COLO668 (cell line): ENCODE measurements around the gene TAMM41.
"Not testable (repeated sequence)": the region's sequence is repeated elsewhere in the genome, so short reads cannot be mapped to it uniquely, and the experiment has no call there.

ENCODE experiments used
- DNase-seq: peaks from one replicate; lab custom pipeline; 2025; ENCODE audit not compliant: unreplicated experiment; lab: John Stamatoyannopoulos, UW

TAMM41 gene, protein sequence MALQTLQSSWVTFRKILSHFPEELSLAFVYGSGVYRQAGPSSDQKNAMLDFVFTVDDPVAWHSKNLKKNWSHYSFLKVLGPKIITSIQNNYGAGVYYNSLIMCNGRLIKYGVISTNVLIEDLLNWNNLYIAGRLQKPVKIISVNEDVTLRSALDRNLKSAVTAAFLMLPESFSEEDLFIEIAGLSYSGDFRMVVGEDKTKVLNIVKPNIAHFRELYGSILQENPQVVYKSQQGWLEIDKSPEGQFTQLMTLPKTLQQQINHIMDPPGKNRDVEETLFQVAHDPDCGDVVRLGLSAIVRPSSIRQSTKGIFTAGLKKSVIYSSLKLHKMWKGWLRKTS

DNA sequence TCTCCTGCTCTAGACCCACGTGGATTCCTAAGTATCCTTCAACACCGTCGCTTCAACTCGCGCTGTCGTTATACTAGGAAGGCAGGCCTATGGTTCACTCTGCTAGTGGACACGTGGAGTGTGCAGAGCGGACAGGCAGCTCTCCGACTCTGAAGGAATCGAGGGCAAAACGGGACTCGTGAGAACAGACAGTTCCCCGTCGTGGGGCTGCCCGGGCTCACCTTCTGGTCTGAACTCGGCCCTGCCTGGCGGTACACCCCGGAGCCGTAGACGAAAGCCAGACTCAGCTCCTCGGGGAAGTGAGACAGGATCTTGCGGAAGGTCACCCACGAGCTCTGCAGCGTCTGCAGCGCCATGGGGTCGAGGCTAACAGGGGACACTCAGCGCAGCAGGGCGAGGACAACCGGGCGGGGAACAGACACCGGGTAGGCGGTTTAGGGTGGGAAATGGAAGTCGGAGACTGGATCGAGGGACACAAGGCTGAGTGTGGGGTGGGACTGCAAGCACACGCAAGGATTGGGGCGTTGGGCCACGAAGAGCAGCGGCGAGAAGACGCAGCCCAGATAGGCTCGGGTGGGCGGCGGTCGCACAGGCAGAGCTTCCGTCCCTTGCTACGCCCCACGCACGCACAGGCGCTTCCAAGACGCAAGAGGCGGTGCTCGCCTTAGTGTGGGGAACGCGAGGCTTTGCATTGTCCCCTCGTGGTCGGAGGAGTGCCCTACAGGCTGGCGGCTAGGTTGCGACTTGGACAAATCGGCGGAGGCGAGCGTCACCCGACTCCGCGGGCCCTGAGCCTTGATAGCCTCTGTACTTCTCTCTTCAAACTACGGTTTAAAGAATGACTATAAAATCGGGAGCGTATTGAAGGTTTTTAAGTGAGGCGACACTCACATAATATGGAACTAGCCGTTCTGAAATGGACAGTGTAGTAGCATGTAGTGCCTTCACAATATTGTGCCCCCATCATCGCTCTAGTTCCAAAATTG lies at the start of gene TAMM41:
TSS of gene TAMM41 (minus strand) at position 605 of the 986 bp plus-strand sequence. CDS start at position 356, 249 bp downstream.
- peak; percentile 86 for DNase-seq

DNA sequence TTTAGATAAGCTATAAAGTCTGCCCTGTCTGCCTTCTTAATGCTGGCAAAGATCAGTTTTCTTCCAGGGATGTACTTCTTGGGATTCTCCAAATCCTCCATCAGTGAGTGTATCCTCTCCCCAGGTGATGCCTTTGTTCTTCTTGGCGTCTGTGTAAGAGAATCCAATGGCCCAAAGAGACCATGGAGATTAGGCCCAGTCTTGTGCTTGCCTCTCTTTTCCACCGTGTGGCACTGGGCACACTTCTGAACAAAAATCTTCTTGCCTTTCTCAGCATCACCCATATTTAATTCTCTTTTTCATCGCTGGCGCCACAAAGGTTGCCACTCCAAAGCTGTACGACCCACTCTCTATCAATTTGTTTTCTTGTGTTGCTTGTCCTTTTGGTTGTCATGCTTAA lies 32.2 kb upstream of the TAMM41 start:
- no peak for DNase-seq

DNA sequence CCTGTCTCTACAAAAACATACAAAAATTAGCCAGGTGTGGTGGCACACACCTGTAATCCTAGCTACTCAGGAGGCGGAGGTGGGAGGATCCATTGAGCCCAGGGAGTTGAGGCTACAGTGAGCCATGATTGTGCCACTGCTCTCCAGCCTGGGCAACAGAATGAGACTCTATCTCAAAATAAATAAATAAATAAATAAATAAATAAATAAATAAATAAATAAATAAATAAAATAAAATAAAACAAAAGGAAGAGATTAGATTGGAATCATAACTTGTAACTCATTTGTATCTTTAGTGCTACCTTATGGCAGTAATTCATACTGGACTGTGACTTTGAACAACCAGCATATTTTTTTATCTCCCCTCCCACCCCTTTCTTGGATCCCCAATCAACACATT lies 28.0 kb upstream of the TAMM41 start:
- not testable (repeated sequence) for DNase-seq

DNA sequence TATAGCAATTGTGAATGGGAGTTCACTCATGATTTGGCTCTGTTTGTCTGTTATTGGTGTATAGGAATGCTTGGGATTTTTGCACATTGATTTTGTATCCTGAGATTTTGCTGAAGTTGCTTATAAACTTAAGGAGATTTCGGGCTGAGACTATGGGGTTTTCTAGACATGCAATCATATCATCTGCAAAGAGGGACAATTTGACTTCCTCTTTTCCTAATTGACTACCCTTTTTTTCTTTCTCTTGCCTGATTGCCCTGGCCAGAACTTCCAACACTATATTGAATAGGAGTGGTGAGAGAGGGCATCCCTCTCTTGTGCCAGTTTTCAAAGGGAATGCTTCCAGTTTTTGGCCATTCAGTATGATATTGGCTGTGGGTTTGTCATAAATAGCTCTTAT lies 17.1 kb upstream of the TAMM41 start:
- DNase-seq, result not testable (repeated sequence)

DNA sequence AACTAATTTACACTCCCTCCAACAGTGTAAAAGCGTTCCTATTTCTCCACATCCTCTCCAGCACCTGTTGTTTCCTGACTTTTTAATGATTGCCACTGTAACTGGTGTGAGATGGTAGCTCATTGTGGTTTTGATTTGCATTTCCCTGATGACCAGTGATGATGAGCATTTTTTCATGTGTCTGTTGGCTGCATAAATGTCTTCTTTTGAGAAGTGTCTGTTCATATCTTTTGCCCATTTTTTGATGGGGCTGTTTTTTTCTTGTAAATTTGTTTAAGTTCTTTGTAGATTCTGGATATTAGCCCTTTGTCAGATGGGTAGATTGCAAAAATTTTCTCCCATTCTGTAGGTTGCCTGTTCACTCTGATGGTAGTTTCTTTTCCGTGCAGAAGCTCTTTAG lies 15.9 kb upstream of the TAMM41 start:
- DNase-seq, result not testable (repeated sequence)

DNA sequence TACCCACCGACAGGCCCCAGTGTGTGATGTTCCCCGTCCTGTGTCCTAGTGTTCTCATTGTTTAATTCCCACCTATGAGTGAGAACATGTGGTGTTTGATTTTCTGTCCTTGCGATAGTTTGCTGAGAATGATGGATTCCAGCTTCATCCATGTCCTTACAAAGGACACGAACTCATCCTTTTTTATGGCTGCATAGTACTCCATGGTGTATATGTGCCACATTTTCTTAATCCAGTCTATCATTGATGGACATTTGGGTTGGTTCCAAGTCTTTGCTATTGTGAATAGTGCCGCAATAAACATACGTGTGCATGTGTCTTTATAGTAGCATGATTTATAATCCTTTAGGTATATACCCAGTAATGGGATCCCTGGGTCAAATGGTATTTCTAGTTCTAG lies 15.5 kb upstream of the TAMM41 start:
- DNase-seq, result not testable (repeated sequence)

DNA sequence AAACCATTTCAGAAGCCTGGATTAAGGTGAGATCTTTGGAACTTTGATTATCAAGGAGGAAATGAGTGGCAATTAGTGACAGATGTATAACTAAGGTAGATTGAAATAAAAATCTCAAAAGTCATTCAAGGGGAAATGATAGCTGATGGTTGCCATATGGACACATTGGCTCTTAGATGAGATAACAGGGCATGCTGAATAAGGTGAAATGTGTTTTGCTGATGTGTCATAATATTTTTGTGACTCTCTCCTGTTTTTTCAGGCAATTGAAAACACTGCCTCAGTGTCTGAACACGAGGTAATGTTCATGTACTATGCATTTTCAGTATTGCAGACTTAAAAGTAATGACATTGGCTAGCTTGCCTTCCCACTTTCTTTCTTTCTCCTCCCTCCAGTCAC lies 13.5 kb upstream of the TAMM41 start:
- not testable (repeated sequence) for DNase-seq

DNA sequence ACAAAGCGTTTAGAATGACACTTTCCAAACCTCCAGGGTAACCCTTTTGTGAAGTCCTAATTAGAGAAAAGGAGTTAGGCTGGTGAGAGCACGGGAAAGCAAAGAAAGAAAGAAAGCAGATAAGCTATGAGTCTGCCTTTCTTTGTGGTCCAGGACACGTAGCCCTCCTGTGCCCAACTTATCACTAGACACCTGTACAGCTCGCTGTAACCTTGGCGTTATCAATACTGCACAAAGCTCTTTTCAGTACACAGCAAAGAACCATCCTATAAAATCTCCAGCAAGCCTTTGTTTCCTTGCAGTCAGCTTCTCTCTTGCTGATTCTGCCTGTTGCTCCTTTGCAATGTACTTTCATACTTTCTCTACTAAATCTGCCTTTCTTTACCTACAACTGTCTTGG lies 6.8 kb upstream of the TAMM41 start:
- no peak for DNase-seq

DNA sequence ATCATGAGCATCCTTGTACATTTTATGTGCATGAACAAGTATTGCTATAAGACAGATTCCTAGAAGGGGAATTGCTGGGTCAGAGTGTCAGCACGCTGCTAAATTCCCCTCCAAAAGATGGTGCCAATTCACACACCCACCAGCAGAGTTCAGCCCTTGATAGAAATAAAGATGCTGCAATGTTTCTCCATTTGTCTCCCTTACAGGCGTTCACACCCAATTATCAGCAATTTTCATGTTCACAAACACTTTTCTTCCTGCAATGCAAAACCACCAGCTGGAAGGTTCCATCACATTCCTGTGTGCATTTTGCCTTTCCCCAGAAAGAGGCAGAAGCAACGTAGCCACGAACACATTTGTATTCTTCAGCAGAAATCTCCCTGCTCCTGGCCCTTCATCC lies 3.3 kb upstream of the TAMM41 start:
- no peak for DNase-seq

DNA sequence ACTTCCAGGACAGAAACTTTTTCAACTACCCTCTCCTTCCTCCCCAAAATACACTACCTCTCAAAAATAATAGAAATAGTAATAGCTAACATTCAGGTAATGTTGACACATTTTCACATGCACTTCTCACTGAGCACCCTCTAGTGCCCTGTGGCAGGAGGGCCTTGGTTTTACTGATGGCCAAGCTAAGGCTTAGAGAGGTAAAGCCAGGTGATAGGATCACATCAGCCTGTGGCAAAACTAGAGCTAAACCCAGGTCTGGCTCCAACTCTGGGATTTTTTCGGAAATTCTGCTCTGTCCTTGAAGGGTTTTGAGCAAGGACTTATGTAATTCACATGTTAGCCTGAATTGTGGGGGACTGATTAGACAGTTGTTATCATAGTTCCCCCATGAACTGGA lies 922 bp upstream of the TAMM41 start:
- DNase-seq, result no peak

DNA sequence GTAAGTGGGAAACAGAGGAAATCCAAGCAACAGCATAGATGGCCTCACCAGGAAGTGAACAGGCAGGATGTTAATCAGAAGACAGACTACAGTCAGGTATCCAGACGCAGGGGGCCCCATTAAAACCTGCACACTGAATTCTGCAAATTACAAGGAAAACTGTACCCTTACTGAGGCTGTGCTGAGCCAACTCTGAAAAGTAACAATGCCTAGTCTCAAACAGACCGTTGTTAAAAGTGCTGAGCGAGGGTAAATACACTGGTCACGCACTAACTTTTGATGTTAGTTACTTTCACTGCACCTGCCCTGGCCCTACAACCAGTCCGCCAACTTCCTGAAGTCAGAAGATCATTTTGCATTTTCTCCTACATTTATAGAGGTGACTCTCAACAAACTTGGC lies 1.0 kb downstream of the TAMM41 start:
- DNase-seq, result peak; percentile 4

DNA sequence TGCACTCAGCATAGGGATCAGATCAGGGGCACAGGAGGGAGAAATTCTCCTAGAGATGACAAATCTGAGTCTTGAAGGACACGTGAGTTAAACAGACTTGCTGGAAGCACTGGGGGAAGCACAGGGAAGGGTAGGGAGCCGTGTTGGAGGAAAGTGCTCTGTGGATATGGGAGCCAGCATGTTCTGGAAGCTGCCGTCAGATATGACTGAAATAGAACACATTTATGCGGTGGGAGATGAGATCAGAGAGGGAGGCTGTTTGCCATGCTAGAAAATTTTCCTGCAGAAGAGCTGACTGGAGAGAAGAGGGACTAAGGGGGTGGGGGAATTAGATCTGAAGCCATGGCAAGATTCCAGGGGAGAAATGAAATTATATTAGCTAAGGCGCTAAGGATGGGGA lies 1.8 kb downstream of the TAMM41 start:
- no peak for DNase-seq

DNA sequence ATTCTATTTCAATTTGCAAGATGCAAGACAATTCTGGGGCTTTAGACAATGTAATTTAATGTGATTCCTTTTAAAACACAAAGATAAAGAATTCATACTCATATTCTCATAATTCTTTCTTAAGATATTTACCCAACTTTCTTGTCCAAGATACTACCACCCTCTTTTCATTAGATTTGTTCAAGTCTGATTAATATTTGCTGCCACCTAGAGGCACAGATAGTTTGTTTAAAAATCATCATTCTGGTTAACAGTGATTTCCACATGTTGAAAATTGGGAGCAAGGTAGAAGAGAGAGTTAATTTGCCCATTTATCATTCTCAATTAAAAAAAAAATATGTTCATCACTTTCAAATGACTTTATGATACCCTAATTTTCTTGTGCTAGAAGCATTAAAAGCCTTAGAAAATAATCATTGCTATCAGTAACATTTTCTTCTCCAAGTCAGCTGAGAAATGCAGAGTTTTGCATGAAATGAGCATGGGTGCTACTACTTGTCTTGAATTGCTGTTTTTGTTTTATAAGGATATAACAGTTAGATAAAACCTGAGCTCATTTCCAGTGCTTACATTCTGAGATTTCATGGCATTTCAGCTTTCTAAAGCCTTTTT lies 11.6 kb downstream of the TAMM41 start:
- DNase-seq, result no peak

DNA sequence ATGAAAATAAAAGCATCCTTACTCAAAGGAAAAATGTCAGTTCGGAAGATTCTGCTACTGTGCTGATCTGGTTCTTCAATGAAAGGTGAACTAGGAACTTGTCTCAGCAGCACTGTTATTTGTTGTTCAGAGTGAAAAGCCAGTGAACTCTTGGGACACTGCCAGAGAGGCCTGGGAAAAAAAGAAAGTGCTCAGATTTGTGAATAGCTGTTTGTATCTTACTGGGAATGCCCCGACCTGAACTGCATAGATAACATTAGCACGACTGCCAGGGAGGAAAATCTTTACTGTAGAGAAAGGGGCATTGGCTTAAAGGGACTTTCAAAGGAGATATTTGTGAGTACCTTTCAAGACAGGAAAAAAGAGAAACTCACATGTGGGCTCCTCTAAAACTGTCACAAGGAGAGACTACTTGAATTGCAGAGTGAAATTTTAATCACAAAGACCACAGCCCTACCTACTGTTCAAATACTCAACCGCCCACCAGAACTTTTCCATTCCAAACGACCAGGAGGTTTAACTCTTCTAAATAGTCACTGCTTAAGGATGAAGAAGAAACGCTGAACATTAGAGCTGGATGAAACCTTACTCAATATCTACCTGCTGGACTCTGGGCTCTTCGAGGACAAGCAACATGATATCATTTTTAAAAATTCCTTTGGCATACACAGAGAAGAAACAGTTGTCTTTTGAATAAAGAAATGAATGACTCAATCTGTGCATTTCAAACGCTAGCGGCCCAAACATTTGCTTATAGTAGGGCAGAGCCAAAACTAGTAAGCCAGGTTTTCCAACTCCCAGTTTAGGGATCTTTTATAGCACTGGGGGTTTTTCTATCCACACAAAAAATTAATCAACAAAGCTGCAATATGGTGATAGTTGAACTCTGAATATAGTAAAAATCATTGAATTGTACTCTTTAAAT lies 13.4 kb downstream of the TAMM41 start:
- DNase-seq, result no peak

DNA sequence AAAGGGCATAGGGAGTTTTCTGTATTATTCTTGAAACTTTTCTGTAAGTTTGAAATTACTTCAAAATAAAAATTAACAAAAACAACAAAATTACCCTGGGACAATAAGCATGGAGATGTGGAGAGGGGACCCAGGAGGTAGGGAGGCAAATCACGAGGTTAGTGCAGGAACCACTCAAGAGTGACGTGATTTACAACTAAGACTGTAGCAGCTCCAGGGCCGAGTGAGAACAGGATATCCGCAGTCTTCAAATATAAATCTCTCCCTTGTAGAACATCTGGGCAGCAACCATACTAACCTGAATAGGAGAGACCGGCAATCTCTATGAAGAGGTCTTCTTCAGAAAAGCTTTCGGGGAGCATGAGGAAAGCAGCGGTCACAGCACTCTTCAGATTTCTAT lies 17.3 kb downstream of the TAMM41 start:
- no peak for DNase-seq

DNA sequence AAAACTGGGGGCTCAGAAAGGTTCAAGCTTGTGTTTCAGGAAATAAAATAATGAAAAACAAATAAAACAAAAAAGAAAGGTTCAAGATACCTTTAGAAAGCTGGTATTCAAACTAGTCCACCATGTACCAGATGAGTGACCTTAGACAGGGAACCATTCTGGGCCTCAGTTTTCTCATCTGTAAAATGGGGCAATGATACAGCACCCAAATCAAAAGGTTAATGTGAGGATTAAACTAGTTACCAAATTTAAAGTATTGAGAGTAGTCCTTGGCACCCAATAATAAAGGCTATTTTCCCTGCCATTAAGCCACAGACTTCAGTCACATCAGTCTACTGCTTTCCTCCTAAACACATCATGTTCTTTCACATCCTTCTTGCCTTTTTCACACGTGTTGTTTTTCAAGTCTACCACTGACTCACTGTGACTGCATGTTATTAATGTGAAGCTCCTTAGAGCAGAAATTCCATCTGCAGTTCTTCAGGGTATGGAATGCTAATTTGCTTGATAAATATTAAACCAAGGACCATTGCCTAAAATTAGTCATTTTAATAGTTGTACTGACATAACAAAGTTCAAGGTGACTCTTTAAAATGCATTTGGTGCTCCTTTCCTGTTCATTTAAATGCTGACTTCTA lies 19.9 kb downstream of the TAMM41 start:
- DNase-seq, result no peak

DNA sequence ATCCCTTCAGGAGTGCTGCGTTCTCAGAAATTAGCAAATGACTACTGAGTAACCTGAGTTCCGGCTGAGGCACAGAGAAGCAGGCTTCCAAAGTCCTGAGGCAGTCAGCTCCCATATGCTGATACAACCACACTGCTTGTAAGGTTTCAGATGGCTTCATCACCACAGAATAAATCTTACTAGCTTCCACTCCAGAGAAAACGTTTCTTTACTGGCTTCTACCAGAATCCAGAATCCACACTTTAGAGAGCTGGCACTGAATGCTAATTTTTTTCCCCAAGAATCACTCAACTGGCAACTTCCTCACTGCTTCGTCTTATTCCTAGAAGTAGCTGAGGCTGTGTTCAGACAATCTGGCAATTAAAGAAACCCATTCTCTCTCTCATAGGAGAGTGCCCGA lies 21.4 kb downstream of the TAMM41 start:
- no peak for DNase-seq

DNA sequence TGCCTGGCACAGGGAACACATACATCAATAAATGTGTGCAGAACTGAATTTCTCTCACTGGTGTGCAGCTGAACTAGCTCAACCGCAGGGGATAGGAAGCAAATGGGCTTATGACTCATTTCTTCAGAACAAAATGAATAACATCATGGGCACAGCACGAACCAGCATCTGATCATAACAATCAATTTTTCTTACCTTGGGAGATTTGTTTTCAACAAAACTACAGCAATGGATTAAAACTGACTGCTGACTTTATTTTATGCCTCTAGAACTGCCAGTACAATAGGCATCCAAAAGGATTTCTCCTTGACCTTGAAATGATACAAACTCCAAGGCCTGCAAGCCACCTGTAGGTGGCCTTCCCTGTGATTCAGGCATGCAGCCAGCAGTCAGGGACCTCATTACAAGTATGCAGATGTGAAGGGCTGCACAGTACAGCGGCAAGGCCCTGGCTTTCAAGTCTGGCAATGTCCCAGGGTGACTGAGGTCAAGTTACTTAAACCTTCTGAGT lies 26.1 kb downstream of the TAMM41 start:
- no peak for DNase-seq

DNA sequence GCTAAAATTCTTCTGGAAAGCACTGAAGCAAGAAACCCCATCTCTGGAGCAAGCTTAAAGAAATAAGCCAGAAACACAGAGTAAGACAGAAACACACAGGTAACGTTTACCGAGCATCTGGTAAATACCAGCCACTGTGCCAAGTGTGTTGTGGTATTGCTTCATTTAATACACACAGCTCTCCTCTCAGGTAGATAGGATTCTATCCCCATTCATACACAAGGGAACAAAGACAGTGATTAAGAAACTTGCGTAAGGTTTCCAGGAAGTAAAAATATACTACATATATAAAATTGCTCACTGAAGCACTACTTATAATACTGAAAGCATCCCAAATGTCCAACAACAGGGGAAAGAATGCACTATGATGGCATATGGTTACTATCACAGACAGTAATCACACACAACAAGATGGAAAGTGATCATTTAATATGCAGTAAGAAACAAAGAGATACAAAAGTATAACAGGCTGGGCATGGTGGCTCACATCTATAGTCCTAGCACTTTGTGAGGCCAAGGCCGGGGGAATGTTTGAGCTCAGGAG lies 27.5 kb downstream of the TAMM41 start:
- DNase-seq, result no peak

DNA sequence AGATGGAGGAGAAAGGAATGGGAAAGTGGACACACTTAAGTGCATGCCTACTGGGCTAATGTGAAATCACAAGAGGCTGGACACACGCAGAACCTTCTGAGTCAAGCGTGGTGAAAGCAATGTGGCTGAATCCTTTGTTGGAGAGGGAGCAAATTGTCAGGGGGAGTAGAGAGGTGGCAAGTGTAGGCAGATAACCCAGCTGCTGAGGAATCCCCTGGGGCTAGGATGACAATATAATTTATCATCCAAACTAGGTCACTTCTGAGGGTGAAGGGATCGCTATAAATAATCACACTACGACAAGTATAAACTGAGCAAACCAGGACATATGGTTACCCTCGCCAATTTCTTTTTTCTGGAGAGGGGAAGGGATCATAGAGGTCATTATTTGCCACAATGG lies 28.7 kb downstream of the TAMM41 start:
- no peak for DNase-seq
